Type B pancreatic cell (in vitro differentiated cells): ENCODE measurements around the gene HOMEZ. TPM values are rescaled to one million over a fixed set of nuclear protein-coding genes. Genes with fewer than 3 reads are reported as not detected.
"Not testable (repeated sequence)": the region's sequence is repeated elsewhere in the genome, so short reads cannot be mapped to it uniquely, and the experiment has no call there.

Source experiments
- DNase-seq: peaks from one replicate; pipeline ENCODE4 v3.0.0; 2021; ENCODE audit warnings: mixed read lengths; ENCODE audit not compliant: unreplicated experiment; ENCODE audit errors: extremely low spot score
- H3K27ac Mint-ChIP-seq: 2 replicates; pipeline ENCODE4 v1.8.0; 2021; ENCODE audit warnings: mild to moderate bottlenecking, mixed read lengths
- H3K27me3 Mint-ChIP-seq: 2 replicates; pipeline ENCODE4 v1.8.0; 2021; ENCODE audit warnings: mixed read lengths
- H3K36me3 Mint-ChIP-seq: 2 replicates; pipeline ENCODE4 v1.8.0; 2021; ENCODE audit warnings: mixed read lengths
- H3K4me1 Mint-ChIP-seq: one replicate; pipeline ENCODE4 v1.8.0; 2021; ENCODE audit warnings: mixed read lengths; ENCODE audit not compliant: unreplicated experiment
- H3K4me3 Mint-ChIP-seq: 2 replicates; pipeline ENCODE4 v1.8.0; 2021; ENCODE audit warnings: mild to moderate bottlenecking, mixed read lengths
- H3K9me3 Mint-ChIP-seq: 2 replicates; pipeline ENCODE4 v1.8.0; 2021; ENCODE audit warnings: mixed read lengths
- CTCF ChIP-seq: fragments of 200-600 bp; sonication (generic); conservative IDR thresholded peaks from 2 replicates; pipeline ENCODE4 v1.5.0; 2021; ENCODE audit warnings: antibody characterized with exemption, mild to moderate bottlenecking
- total RNA-seq: library from RNA; stranded (reverse); gene quantifications from 2 replicates; pipeline ENCODE4 v1.2.1, GENCODE V29; 2021; ENCODE audit warnings: low replicate concordance

Gene HOMEZ
- total RNA-seq, 1 donor from 2014 or later: 19.5 TPM

GRCh38 chr14:23286902-23287479 lies 1.1 kb upstream of the HOMEZ start:
- H3K4me3 Mint-ChIP-seq: peak overlapping the region; percentile 97
- no peaks in the 10 kb centered on the region for H3K27me3 Mint-ChIP-seq
- peak overlapping the region; percentile 97 for H3K27ac Mint-ChIP-seq
- H3K9me3 Mint-ChIP-seq: no peaks in the 10 kb centered on the region
- no peak for TF ChIP-seq CTCF
- DNase-seq: no peak
- H3K36me3 Mint-ChIP-seq: no peaks in the 10 kb centered on the region
- peaks cover 23% of the 10 kb centered on the region for H3K4me1 Mint-ChIP-seq

GRCh38 chr14:23285530-23286019 lies 357 bp downstream of the HOMEZ start:
- peak overlapping the region; percentile 97 for H3K4me3 Mint-ChIP-seq
- no peaks in the 10 kb centered on the region for H3K9me3 Mint-ChIP-seq
- peak overlapping the region; percentile 83 for H3K27ac Mint-ChIP-seq
- DNase-seq: no peak
- TF ChIP-seq CTCF: no peak
- no peaks in the 10 kb centered on the region for H3K27me3 Mint-ChIP-seq
- no peaks in the 10 kb centered on the region for H3K36me3 Mint-ChIP-seq
- H3K4me1 Mint-ChIP-seq: peaks cover 23% of the 10 kb centered on the region

DNA sequence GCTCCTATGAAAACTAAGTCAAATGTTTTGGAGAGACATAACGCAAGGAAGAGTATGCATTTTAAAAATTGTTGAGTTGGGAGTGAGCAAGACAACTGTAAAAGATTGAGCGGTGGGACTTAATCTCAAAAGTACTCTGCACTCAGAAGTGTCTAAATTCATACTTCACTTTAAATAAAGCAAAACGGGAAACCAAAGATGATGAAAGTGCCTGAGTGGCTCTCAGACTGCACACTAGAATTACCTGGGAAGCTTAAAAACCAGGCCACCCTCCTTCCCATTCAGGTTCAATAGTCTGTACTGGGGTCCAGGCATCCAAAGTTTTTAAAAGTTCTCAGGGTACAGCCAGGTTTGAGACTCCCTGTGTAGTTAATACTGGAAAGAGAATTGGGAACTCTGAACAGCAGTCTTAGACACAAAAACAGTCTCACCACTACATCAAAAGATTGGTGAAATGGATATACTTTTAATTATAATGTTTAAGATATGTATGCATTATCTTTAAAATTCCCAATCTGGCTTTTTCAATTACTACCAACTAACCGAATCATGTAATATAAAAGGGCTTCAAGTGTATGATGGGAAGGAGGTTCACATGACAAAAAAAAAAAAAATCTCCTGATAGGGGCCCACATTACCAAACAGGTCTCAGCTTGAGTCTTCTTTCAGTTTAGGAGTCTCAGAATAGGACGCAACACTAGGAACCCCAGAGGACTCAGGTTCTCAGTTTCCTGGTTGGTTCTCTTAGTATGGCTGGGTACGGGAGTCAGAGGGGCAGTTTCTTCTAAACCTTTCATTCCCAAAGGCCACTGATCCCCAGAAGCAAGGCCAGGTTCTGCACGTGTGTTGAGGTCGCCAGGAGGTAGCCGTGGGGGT lies 1.0 kb downstream of the HOMEZ start:
- no peaks in the 10 kb centered on the region for H3K36me3 Mint-ChIP-seq
- peak overlapping the region; percentile 83 for H3K27ac Mint-ChIP-seq
- no peaks in the 10 kb centered on the region for H3K9me3 Mint-ChIP-seq

GRCh38 chr14:23281247-23281646 lies 4.7 kb downstream of the HOMEZ start:
- TF ChIP-seq CTCF: no peak
- H3K27ac Mint-ChIP-seq: no peak overlapping the region
- H3K4me3 Mint-ChIP-seq: no peak overlapping the region
- peaks cover 16% of the 10 kb centered on the region for H3K4me1 Mint-ChIP-seq
- H3K9me3 Mint-ChIP-seq: no peaks in the 10 kb centered on the region
- H3K27me3 Mint-ChIP-seq: no peaks in the 10 kb centered on the region
- peaks cover 5% of the 10 kb centered on the region for H3K36me3 Mint-ChIP-seq
- no peak for DNase-seq

More for the DNA sequence above, 1.0 kb downstream of the HOMEZ start:
- no peak for DNase-seq
- Mint-ChIP-seq H3K27me3 (no peaks in the 10 kb centered on the region), H3K4me3 (peak overlapping the region; percentile 97), H3K4me1 (peaks cover 23% of the 10 kb centered on the region)
- TF ChIP-seq CTCF: no peak

- H3K27me3 Mint-ChIP-seq, DNase-seq, H3K27ac Mint-ChIP-seq, H3K4me3 Mint-ChIP-seq, H3K9me3 Mint-ChIP-seq, H3K4me1 Mint-ChIP-seq: not testable (repeated sequence)
- H3K36me3 Mint-ChIP-seq: peaks cover 20% of the 10 kb centered on the region
These were observed 8.0 kb downstream of the HOMEZ start for GRCh38 chr14:23277928-23278327.

GRCh38 chr14:23277189-23277588 lies 8.7 kb downstream of the HOMEZ start:
- TF ChIP-seq CTCF: no peak
- Mint-ChIP-seq H3K27ac (no peak overlapping the region), H3K9me3 (peaks cover 4% of the 10 kb centered on the region), H3K36me3 (peaks cover 20% of the 10 kb centered on the region), H3K4me1 (no peaks in the 10 kb centered on the region), H3K4me3 (no peak overlapping the region), H3K27me3 (no peaks in the 10 kb centered on the region)
- no peak for DNase-seq
